ENCODE measurements around the gene SLC25A28.

DNA sequence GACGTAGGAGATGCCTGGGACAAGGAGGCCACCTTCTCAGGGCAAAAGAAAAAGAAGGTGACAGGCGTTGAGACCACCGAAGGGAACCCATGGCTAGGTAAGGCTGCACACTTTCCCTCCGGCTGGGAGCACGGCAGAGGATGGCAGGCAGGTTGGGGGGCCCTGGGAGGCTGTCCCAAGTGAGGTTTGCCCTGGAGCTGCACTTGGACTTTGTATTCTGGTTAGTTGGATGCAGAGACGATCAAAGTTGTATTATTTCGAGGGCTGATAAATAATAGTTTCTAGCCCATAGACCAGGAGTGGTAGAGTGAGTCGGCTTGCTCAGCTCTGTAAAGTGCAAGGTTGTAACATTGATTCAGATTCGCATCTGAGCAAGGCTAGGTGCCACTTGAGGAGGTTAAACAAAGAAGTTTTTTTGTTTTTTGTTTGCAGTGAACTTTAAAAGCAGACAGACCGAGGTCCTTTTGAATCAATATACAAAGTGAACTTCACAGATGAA lies 39.7 kb upstream of the SLC25A28 start:
- TF ChIP-seq, protein P1, sequence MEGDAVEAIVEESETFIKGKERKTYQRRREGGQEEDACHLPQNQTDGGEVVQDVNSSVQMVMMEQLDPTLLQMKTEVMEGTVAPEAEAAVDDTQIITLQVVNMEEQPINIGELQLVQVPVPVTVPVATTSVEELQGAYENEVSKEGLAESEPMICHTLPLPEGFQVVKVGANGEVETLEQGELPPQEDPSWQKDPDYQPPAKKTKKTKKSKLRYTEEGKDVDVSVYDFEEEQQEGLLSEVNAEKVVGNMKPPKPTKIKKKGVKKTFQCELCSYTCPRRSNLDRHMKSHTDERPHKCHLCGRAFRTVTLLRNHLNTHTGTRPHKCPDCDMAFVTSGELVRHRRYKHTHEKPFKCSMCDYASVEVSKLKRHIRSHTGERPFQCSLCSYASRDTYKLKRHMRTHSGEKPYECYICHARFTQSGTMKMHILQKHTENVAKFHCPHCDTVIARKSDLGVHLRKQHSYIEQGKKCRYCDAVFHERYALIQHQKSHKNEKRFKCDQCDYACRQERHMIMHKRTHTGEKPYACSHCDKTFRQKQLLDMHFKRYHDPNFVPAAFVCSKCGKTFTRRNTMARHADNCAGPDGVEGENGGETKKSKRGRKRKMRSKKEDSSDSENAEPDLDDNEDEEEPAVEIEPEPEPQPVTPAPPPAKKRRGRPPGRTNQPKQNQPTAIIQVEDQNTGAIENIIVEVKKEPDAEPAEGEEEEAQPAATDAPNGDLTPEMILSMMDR (IDR thresholded peaks at IDR 0.05 in 4 of 5, conservative IDR thresholded peaks at IDR 0.05 in 1 of 5) = no peak
- no peak for TF ChIP-seq POLR2A (IDR thresholded peaks at IDR 0.05)

Measured in gastrocnemius medialis (tissue), 4 donors.